Measurements from ENCODE around the gene THSD4. TPM values are rescaled to one million over a fixed set of nuclear protein-coding genes. Genes with fewer than 3 reads are reported as not detected.

THSD4 gene
- total and polyA plus RNA-seq, 2 of the 4 experiments (the other 2 are of a cell fraction), result 25.5 to 31.1 TPM

DNA sequence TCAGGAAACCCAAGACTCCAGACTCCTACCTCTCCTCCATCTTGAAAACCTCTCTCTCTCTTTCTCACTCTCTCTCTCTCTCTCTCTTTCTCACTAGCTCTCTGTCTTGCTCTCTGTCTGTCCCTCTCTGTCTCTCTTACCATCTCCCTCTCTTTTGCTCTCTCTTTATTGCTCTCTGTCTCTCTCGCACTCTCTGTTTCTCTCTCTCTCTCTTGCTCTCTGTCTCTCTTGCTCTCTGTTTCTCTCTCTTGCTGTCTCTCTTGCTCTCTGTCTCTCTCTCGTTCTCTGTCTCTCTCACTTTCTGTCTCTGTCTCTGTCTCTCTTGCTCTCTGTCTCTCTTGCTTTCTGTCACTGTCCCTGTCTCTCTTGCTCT is 620.1 kb downstream of the THSD4 start:
- Histone ChIP-seq H3K9me1 (ENCODE audit: insufficient read depth, low read length) (no peaks in the 10 kb centered on the region), H4K91ac (ENCODE audit: insufficient read depth, low read depth, low read length) (no peak overlapping the region), H3K56ac (ENCODE audit: extremely low read depth, insufficient read depth, low read length) (no peak overlapping the region), H3K27ac (ENCODE audit: insufficient read depth, low read length) (no peak overlapping the region), H3K18ac (ENCODE audit: low read depth, low read length) (no peak overlapping the region), H2AFZ (replicated peaks; ENCODE audit: low read length, poor library complexity) (no peak overlapping the region), H2AK5ac (ENCODE audit: low read depth, low read length) (no peak overlapping the region), H3K4ac (ENCODE audit: low read depth, low read length) (no peak overlapping the region), H3K4me2 (ENCODE audit: low read depth, low read length) (no peak overlapping the region), H3K79me1 (ENCODE audit: low read depth in 1 of 2, low read length in 2 of 2) (no peaks in the 10 kb centered on the region), H3K23ac (ENCODE audit: low read depth, low read length) (no peak overlapping the region), H3K9ac (ENCODE audit: low read depth, low read length) (no peak overlapping the region), H4K8ac (ENCODE audit: low read depth in 2 of 2, low read length in 2 of 2) (no peak overlapping the region), H3K9me3 (ENCODE audit: control insufficient read depth, insufficient read depth, low read length) (no peaks in the 10 kb centered on the region), H4K20me1 (ENCODE audit: insufficient read depth, low read length) (0 out of 2 replicates have a peak, but pooled peaks cover 3% of the 10 kb centered on the region), H4K5ac (ENCODE audit: low read depth, low read length) (no peak overlapping the region), H3K4me1 (ENCODE audit: control insufficient read depth, insufficient read depth, low read length) (no peaks in the 10 kb centered on the region), H2BK15ac (ENCODE audit: low read depth, low read length) (no peak overlapping the region), H2BK120ac (ENCODE audit: low read depth, low read length) (no peak overlapping the region), H2BK20ac (ENCODE audit: low read depth, low read length) (no peak overlapping the region), H3K14ac (replicated peaks; ENCODE audit: low read depth, low read length) (no peak overlapping the region), H2BK5ac (ENCODE audit: low read depth, low read length, poor library complexity, severe bottlenecking) (no peak overlapping the region), H3K4me3 (ENCODE audit: insufficient read depth, low read depth, low read length) (no peak overlapping the region), H3K27me3 (ENCODE audit: control insufficient read depth, insufficient read depth, low read length) (no peaks in the 10 kb centered on the region; the same call in 1 of the 2 replicates), H3K36me3 (ENCODE audit: control insufficient read depth, insufficient read depth, low read length) (peaks cover 15% of the 10 kb centered on the region), H2AK9ac (replicated peaks; ENCODE audit: low read depth, low read length, poor library complexity) (no peak overlapping the region)
- no peak for DNase-seq
- dilution Hi-C loops (cut with HindIII; ENCODE audit: low sequenced_read_pairs, unreplicated experiment) (no loop called here), intact Hi-C loops (cut with micrococcal nuclease) (no loop called here), in situ Hi-C loops (cut with MboI; ENCODE audit: low sequenced_read_pairs) (no loop called here)
- ChIA-PET CTCF (no interaction called here), POLR2A (ENCODE audit: unreplicated experiment) (no interaction called here)
- no TSS peak for BruUV-seq (replicated peaks)
- ATAC-seq (ENCODE audit: low read depth), result no peak
- TF ChIP-seq CEBPB (IDR thresholded peaks at IDR 0.05; ENCODE audit: low read depth, low read length), result no peak
- TF ChIP-seq MAZ (IDR thresholded peaks at IDR 0.05; ENCODE audit: borderline replicate concordance, low read depth, low read length), result no peak
- TF ChIP-seq BHLHE40 (IDR thresholded peaks at IDR 0.05; ENCODE audit: low read depth, low read length), result no peak
- TF ChIP-seq RFX5 (IDR thresholded peaks at IDR 0.05; ENCODE audit: low read depth, low read length), result no peak
- no peak for TF ChIP-seq RCOR1 (IDR thresholded peaks at IDR 0.05; ENCODE audit: insufficient replicate concordance, low read length)
- TF ChIP-seq CHD1 (IDR thresholded peaks at IDR 0.05; ENCODE audit: low read depth, low read length), result no peak
- TF ChIP-seq, protein P1, sequence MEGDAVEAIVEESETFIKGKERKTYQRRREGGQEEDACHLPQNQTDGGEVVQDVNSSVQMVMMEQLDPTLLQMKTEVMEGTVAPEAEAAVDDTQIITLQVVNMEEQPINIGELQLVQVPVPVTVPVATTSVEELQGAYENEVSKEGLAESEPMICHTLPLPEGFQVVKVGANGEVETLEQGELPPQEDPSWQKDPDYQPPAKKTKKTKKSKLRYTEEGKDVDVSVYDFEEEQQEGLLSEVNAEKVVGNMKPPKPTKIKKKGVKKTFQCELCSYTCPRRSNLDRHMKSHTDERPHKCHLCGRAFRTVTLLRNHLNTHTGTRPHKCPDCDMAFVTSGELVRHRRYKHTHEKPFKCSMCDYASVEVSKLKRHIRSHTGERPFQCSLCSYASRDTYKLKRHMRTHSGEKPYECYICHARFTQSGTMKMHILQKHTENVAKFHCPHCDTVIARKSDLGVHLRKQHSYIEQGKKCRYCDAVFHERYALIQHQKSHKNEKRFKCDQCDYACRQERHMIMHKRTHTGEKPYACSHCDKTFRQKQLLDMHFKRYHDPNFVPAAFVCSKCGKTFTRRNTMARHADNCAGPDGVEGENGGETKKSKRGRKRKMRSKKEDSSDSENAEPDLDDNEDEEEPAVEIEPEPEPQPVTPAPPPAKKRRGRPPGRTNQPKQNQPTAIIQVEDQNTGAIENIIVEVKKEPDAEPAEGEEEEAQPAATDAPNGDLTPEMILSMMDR (conservative IDR thresholded peaks at IDR 0.05; ENCODE audit: low read depth, low read length), result no peak
- 91% methylated on average over 2 of the region's 2 CpGs; no CpG with 5 or more reads in 1 of the 2 experiments for WGBS, 2 experiments (ENCODE audit: extremely low coverage in 2 of 2, insufficient read length in 1 of 2)

All from IMR-90 (cell line).